ENCODE measurements around the gene GAS2. TPM values are rescaled to one million over a fixed set of nuclear protein-coding genes. Genes with fewer than 3 reads are reported as not detected.
A peak's percentile ranks its signal among the peaks of the same experiment; 100 is the strongest.

The GAS2 gene
- total RNA-seq, 1 donor from 2014 or later: 0.70 TPM

- H3K9me3 Mint-ChIP-seq (ENCODE audit: unreplicated experiment): no peaks in the 10 kb centered on the region
- DNase-seq (ENCODE audit: extremely low spot score, unreplicated experiment): no peak
- H3K27ac Mint-ChIP-seq (ENCODE audit: unreplicated experiment): no peak overlapping the region
- TF ChIP-seq, protein P1, sequence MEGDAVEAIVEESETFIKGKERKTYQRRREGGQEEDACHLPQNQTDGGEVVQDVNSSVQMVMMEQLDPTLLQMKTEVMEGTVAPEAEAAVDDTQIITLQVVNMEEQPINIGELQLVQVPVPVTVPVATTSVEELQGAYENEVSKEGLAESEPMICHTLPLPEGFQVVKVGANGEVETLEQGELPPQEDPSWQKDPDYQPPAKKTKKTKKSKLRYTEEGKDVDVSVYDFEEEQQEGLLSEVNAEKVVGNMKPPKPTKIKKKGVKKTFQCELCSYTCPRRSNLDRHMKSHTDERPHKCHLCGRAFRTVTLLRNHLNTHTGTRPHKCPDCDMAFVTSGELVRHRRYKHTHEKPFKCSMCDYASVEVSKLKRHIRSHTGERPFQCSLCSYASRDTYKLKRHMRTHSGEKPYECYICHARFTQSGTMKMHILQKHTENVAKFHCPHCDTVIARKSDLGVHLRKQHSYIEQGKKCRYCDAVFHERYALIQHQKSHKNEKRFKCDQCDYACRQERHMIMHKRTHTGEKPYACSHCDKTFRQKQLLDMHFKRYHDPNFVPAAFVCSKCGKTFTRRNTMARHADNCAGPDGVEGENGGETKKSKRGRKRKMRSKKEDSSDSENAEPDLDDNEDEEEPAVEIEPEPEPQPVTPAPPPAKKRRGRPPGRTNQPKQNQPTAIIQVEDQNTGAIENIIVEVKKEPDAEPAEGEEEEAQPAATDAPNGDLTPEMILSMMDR (IDR thresholded peaks at IDR 0.05): no peak
- no peaks in the 10 kb centered on the region for H3K4me1 Mint-ChIP-seq (ENCODE audit: unreplicated experiment)
- H3K4me3 Mint-ChIP-seq (ENCODE audit: unreplicated experiment): no peak overlapping the region
- H3K27me3 Mint-ChIP-seq (ENCODE audit: unreplicated experiment): peaks cover 15% of the 10 kb centered on the region
- no peaks in the 10 kb centered on the region for H3K36me3 Mint-ChIP-seq (ENCODE audit: unreplicated experiment)
These were observed 102.7 kb downstream of the GAS2 start for GRCh38 chr11:22769081-22769480.

DNA sequence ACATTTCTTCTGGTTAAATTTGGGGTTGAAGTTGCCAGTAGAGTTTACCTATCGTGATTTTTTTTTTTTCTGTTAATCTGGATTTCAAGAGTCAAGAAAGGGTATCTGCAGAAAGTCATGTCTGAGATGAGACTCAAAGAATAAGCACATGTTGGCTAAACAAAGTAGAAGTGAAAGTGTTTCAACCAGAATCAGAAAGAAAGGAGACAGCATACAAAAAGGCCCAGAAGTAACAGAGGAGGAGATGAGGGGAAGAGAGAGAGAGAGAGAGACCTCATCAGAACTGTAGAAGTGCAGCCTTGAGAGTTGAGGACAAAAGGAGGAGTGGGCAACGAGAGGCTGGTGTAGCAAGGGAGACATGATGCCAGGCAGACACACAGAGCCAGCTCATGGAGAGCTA, 108.3 kb downstream of the GAS2 start:
- H3K4me1 Mint-ChIP-seq (ENCODE audit: unreplicated experiment): no peaks in the 10 kb centered on the region
- TF ChIP-seq, protein P1 (IDR thresholded peaks at IDR 0.05): no peak
- no peaks in the 10 kb centered on the region for H3K36me3 Mint-ChIP-seq (ENCODE audit: unreplicated experiment)
- no peaks in the 10 kb centered on the region for H3K9me3 Mint-ChIP-seq (ENCODE audit: unreplicated experiment)
- no peak overlapping the region for H3K4me3 Mint-ChIP-seq (ENCODE audit: unreplicated experiment)
- DNase-seq (ENCODE audit: extremely low spot score, unreplicated experiment): no peak
- peaks cover 32% of the 10 kb centered on the region for H3K27me3 Mint-ChIP-seq (ENCODE audit: unreplicated experiment)
- no peak overlapping the region for H3K27ac Mint-ChIP-seq (ENCODE audit: unreplicated experiment)

DNA sequence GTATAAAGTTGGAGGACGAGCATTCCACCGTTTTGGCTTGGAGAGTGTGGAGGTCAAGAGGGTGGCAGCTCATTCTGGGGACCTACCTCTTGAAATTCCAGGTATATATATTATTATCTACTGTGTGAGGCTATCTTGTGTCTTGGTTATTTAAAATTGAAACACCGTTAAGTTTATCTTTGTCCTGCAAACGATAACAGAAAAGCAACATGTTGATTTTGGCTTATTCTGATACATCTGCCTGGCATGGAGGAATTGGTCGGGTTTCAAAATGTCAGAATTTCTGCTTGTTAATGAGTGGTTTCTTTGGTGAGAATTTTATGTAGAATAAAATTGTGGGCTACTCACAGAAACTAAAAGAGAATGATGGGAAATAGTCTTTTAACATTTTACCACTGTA, 108.8 kb downstream of the GAS2 start:
- TF ChIP-seq, protein P1 (IDR thresholded peaks at IDR 0.05): no peak
- no peak for DNase-seq (ENCODE audit: extremely low spot score, unreplicated experiment)
- no peaks in the 10 kb centered on the region for H3K4me1 Mint-ChIP-seq (ENCODE audit: unreplicated experiment)
- H3K9me3 Mint-ChIP-seq (ENCODE audit: unreplicated experiment): no peaks in the 10 kb centered on the region
- H3K27me3 Mint-ChIP-seq (ENCODE audit: unreplicated experiment): peaks cover 32% of the 10 kb centered on the region
- no peak overlapping the region for H3K27ac Mint-ChIP-seq (ENCODE audit: unreplicated experiment)
- no peaks in the 10 kb centered on the region for H3K36me3 Mint-ChIP-seq (ENCODE audit: unreplicated experiment)
- H3K4me3 Mint-ChIP-seq (ENCODE audit: unreplicated experiment): no peak overlapping the region

- Mint-ChIP-seq H3K4me1 (ENCODE audit: unreplicated experiment) (no peaks in the 10 kb centered on the region), H3K36me3 (ENCODE audit: unreplicated experiment) (no peaks in the 10 kb centered on the region), H3K27me3 (ENCODE audit: unreplicated experiment) (peaks cover 27% of the 10 kb centered on the region), H3K27ac (ENCODE audit: unreplicated experiment) (no peak overlapping the region), H3K9me3 (ENCODE audit: unreplicated experiment) (no peaks in the 10 kb centered on the region), H3K4me3 (ENCODE audit: unreplicated experiment) (no peak overlapping the region)
- TF ChIP-seq, protein P1 (IDR thresholded peaks at IDR 0.05): peak; percentile 16
- DNase-seq (ENCODE audit: extremely low spot score, unreplicated experiment): no peak
These were observed 112.2 kb downstream of the GAS2 start for GRCh38 chr11:22778642-22779041.

- DNase-seq (ENCODE audit: extremely low spot score, unreplicated experiment): no peak
- Mint-ChIP-seq H3K4me1 (ENCODE audit: unreplicated experiment) (no peaks in the 10 kb centered on the region), H3K36me3 (ENCODE audit: unreplicated experiment) (no peaks in the 10 kb centered on the region), H3K27ac (ENCODE audit: unreplicated experiment) (no peak overlapping the region), H3K4me3 (ENCODE audit: unreplicated experiment) (no peak overlapping the region), H3K27me3 (ENCODE audit: unreplicated experiment) (peaks cover 26% of the 10 kb centered on the region), H3K9me3 (ENCODE audit: unreplicated experiment) (no peaks in the 10 kb centered on the region)
- TF ChIP-seq, protein P1 (IDR thresholded peaks at IDR 0.05): no peak
These were observed 113.4 kb downstream of the GAS2 start for GRCh38 chr11:22779850-22780249.
